Esophagus muscularis mucosa (tissue), 4 donors: ENCODE data around the gene MND1. TPM values are rescaled to one million over a fixed set of nuclear protein-coding genes. Genes with fewer than 3 reads are reported as not detected.

Experiments used
- DNase-seq: peaks from one replicate; pipeline ENCODE4 v3.0.0-alpha.2; 2017; ENCODE audit errors: extremely low spot score
- H3K27ac ChIP-seq, 4 donors: fragments of 200-600 bp; sonication (generic); replicated peaks in 1 of 4; 1 replicate in 3 of 4; 2 replicates in 1 of 4; pipeline ENCODE4 v1.5.1; 2016 to 2019; ENCODE audit warnings: mild to moderate bottlenecking in 1 of 4
- H3K27me3 ChIP-seq, 4 donors: fragments of 200-600 bp; sonication (generic); one replicate each; pipeline versions ENCODE4 v1.5.1 to v1.6.0; 2016 to 2019
- H3K36me3 ChIP-seq, 4 donors: fragments of 200-600 bp; sonication (generic); one replicate each; pipeline ENCODE4 v1.5.1; 2016 to 2019
- H3K4me1 ChIP-seq, 4 donors: fragments of 200-600 bp; sonication (generic); one replicate each; pipeline ENCODE4 v1.5.1; 2016 to 2019
- H3K4me3 ChIP-seq, 4 donors: fragments of 200-600 bp; sonication (generic); 1 replicate in 2 of 4; 2 replicates in 2 of 4; pipeline ENCODE4 v1.5.1; 2016 to 2019; ENCODE audit warnings: mild to moderate bottlenecking in 4 of 4, moderate library complexity in 1 of 4
- H3K9me3 ChIP-seq, 4 donors: fragments of 200-600 bp; sonication (generic); 1 replicate in 3 of 4; 2 replicates in 1 of 4; pipeline ENCODE4 v1.5.1; 2016 to 2019
- EP300 ChIP-seq: sonication (generic); formaldehyde crosslinking; IDR thresholded peaks from one replicate; pipeline ENCODE4 v1.6.1; 2017; ENCODE audit warnings: antibody characterized with exemption
- POLR2A ChIP-seq: fragments of 450-650 bp; IDR thresholded peaks from one replicate; pipeline ENCODE4 v1.6.1; 2017; ENCODE audit warnings: antibody characterized with exemption, moderate library complexity, mild to moderate bottlenecking, low read depth
- POLR2AphosphoS5 ChIP-seq, 2 donors: sonication (generic); formaldehyde crosslinking; IDR thresholded peaks; one replicate each; pipeline ENCODE4 v1.6.1; 2017; ENCODE audit warnings: antibody characterized with exemption in 2 of 2
- whole genome bisulfite sequencing: methylation state at CpG from one replicate; pipeline ENCODE4 v1.1.5; 2018; 5-methylcytosine and 5-hydroxymethylcytosine counted together
- intact Hi-C: fragments of 100-400 bp; cut with DNase I; formaldehyde crosslinking; loops from one replicate; pipeline ENCODE4 v1.15.1; 2023
- total RNA-seq, 4 donors: library from RNA; depleted of rRNA; stranded (reverse); fragments of >200 nt; gene quantifications; one replicate each; pipeline versions ENCODE4 v1.1.0 to v1.2.1, GENCODE V29; 2016
- TF ChIP-seq, protein P1 (sequence below), 3 experiments: fragments of 200-600 bp in 2 of 3; fragments of 450-650 bp in 1 of 3; sonication (generic) in 2 of 3; IDR thresholded peaks; one replicate each; pipeline ENCODE4 v1.5.1; 2017 to 2019; ENCODE audit warnings: antibody characterized with exemption in 3 of 3, mild to moderate bottlenecking in 2 of 3, moderate library complexity in 1 of 3

The MND1 gene
- total RNA-seq, 4 donors from 2014 or later: 0.99 TPM; not detected in 3

DNA sequence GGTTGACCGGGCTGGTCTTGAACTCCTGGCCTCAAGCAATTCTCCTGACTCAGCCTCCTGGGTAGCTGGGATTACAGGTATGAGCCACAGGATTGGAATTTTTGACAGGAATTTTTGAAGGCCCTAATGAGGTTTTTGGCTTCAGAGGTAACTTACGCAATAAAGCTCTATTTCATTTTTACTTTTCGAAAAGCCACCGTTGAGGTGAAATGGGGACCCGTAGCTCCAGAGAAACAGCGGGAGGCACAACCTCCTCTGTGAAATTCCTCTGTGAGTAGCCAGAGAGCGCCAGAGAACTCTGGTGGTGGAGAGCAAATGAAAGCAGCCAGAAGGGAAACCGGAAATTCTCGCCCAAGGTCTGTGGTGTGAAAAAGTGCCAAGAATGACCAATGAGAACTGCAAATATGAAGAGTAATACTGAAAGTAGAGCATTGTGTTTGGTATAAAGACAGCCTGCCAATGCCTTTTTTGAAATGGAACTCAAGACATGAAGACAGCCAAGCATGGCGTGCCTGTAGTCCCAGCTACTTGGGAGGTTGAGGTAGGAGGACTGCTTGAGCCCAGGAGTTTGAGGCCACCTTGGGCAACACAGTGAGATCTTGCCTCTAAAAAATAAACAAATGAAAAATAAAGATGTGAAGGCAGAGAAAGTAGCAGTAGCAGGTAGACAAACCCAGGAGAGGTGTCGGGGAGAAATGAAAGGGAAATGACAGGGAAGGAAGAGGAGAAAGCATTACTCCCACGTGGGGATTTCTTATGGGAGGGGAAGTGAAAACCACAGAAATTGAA lies 88.7 kb downstream of the MND1 start:
- 72% methylated on average over 12 of the region's 12 CpGs for WGBS
- no peaks in the 10 kb centered on the region for H3K9me3 ChIP-seq
- TF ChIP-seq EP300 (no peak), POLR2AphosphoS5 (IDR thresholded peaks at IDR 0.05) (peak; percentile 5 to 11), POLR2A (no peak)
- TF ChIP-seq, protein P1, sequence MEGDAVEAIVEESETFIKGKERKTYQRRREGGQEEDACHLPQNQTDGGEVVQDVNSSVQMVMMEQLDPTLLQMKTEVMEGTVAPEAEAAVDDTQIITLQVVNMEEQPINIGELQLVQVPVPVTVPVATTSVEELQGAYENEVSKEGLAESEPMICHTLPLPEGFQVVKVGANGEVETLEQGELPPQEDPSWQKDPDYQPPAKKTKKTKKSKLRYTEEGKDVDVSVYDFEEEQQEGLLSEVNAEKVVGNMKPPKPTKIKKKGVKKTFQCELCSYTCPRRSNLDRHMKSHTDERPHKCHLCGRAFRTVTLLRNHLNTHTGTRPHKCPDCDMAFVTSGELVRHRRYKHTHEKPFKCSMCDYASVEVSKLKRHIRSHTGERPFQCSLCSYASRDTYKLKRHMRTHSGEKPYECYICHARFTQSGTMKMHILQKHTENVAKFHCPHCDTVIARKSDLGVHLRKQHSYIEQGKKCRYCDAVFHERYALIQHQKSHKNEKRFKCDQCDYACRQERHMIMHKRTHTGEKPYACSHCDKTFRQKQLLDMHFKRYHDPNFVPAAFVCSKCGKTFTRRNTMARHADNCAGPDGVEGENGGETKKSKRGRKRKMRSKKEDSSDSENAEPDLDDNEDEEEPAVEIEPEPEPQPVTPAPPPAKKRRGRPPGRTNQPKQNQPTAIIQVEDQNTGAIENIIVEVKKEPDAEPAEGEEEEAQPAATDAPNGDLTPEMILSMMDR (IDR thresholded peaks at IDR 0.05): peak; percentile 43 to 66 (median 60)
- no peaks in the 10 kb centered on the region for H3K27me3 ChIP-seq
- H3K4me3 ChIP-seq: peak overlapping the region in 1 of 4 donors; percentile 12
- peak overlapping the region in 1 of 4 donors; percentile 21 for H3K27ac ChIP-seq
- H3K36me3 ChIP-seq: no peaks in the 10 kb centered on the region
- intact Hi-C loops: loop anchor here (10.0 kb wide), 1 partner anchor 142 kb away; no protein-coding TSS in a partner anchor
- no peak for DNase-seq
- H3K4me1 ChIP-seq: peaks cover 0 to 27% (median 21%) of the 10 kb centered on the region in 4 donors

DNA sequence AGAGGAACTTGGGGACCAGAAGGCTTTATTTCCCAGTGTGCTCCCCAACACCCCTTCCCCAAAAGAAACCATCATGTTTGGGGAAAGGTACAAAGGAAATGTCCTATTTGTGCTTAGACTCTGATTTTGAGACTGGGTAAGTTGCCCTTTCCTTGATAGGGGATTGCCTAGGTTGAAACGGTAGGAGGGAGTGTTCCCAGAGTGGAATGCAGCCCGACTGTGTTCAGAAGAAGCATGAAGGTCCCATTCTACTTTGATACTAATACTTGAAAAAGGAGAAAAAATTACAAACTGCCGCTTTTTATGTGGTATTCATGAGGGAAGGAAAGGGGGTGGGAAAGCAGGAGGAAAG lies 89.2 kb downstream of the MND1 start:
- no peak overlapping the region for H3K27ac ChIP-seq
- no peaks in the 10 kb centered on the region for H3K36me3 ChIP-seq
- no peaks in the 10 kb centered on the region for H3K27me3 ChIP-seq
- intact Hi-C loops: loop anchor here (10.0 kb wide), 1 partner anchor 141 kb away; no protein-coding TSS in a partner anchor
- WGBS: 67% methylated on average over 3 of the region's 3 CpGs
- DNase-seq: no peak
- no peak overlapping the region for H3K4me3 ChIP-seq
- no peaks in the 10 kb centered on the region for H3K9me3 ChIP-seq
- TF ChIP-seq, protein P1 (IDR thresholded peaks at IDR 0.05): no peak
- no peak for TF ChIP-seq POLR2AphosphoS5 (IDR thresholded peaks at IDR 0.05)
- TF ChIP-seq POLR2A: no peak
- no peak for TF ChIP-seq EP300
- H3K4me1 ChIP-seq: peaks cover under 1 to 23% (median 15%) of the 10 kb centered on the region in 4 donors

- no peaks in the 10 kb centered on the region for H3K9me3 ChIP-seq
- H3K27me3 ChIP-seq: no peaks in the 10 kb centered on the region
- H3K4me1 ChIP-seq: peaks cover 3 to 23% (median 13%) of the 10 kb centered on the region in 4 donors
- H3K36me3 ChIP-seq: no peaks in the 10 kb centered on the region
- intact Hi-C loops: loop anchor here (10.0 kb wide), 1 partner anchor 141 kb away; no protein-coding TSS in a partner anchor
- no peak for DNase-seq
- TF ChIP-seq POLR2AphosphoS5 (IDR thresholded peaks at IDR 0.05) (no peak), EP300 (no peak), POLR2A (no peak)
- TF ChIP-seq, protein P1 (IDR thresholded peaks at IDR 0.05): no peak
- H3K4me3 ChIP-seq: no peak overlapping the region
- WGBS: 88% methylated on average over 2 of the region's 2 CpGs
- H3K27ac ChIP-seq: no peak overlapping the region
Measured at GRCh38 chr4:153434190-153434589, 89.7 kb downstream of the MND1 start.

GRCh38 chr4:153438916-153439756 lies 94.6 kb downstream of the MND1 start:
- intact Hi-C loops: loop anchor here (10.0 kb wide), 1 partner anchor 136 kb away; no protein-coding TSS in a partner anchor
- no peak for DNase-seq
- Histone ChIP-seq H3K4me3 (peak overlapping the region; percentile 20 to 46 (median 36)), H3K4me1 (peaks cover 3 to 13% (median 6%) of the 10 kb centered on the region in 4 donors), H3K9me3 (no peaks in the 10 kb centered on the region), H3K27me3 (no peaks in the 10 kb centered on the region), H3K27ac (peak overlapping the region; percentile 68 to 75 (median 70)), H3K36me3 (no peaks in the 10 kb centered on the region)
- TF ChIP-seq POLR2A (no peak), POLR2AphosphoS5 (IDR thresholded peaks at IDR 0.05) (no peak), EP300 (no peak)
- TF ChIP-seq, protein P1 (IDR thresholded peaks at IDR 0.05): no peak
- 57% methylated on average over 13 of the region's 13 CpGs for WGBS
